GM21360 (cell line): ENCODE data around the gene MBLAC2.
A peak's percentile ranks its signal among the peaks of the same experiment; 100 is the strongest.

Source experiments
- ATAC-seq: cut with Tn5 transposase; IDR thresholded peaks from one replicate; pipeline ENCODE4 v1.9.1; 2021; ENCODE audit warnings: mild to moderate bottlenecking, moderate library complexity; ENCODE audit not compliant: unreplicated experiment

The MBLAC2 gene

GRCh38 chr5:90474235-90475107, at the start of gene MBLAC2, which contains the start of gene POLR3G:
TSS of gene MBLAC2 (minus strand) at chr5:90474771. CDS start at chr5:90474292, 479 bp downstream.
TSS of gene POLR3G (plus strand) at chr5:90474864. CDS start at chr5:90485568, 10,704 bp downstream.
- ATAC-seq = peak; percentile 76

GRCh38 chr5:90519081-90519480, 44.5 kb upstream of the MBLAC2 start:
- ATAC-seq = no peak

- ATAC-seq = no peak
These were observed 44.1 kb upstream of the MBLAC2 start for GRCh38 chr5:90518661-90519060.

- no peak for ATAC-seq
These were observed 39.9 kb upstream of the MBLAC2 start for GRCh38 chr5:90514520-90514919.

GRCh38 chr5:90510438-90510837, 35.9 kb upstream of the MBLAC2 start:
- ATAC-seq = no peak

DNA sequence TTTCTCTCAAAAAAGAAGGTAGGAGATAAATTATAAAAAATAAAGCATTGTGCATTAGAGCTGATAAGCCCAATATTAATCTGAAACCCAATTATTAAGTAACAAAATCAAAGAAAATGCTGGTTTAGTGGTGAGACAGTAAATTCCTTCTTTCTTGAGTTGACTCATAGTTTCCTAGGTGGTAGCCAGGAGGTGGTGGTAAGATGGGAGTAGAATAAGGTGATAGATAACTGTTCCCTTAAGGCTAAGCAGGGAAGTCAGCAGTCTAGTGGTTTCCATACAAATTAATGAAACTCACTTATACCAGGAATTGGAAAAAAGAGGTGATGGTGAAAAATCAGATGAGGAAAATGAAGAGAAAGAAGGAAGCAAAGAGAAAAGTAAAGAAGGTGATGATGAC, 31.6 kb upstream of the MBLAC2 start:
- ATAC-seq = no peak

DNA sequence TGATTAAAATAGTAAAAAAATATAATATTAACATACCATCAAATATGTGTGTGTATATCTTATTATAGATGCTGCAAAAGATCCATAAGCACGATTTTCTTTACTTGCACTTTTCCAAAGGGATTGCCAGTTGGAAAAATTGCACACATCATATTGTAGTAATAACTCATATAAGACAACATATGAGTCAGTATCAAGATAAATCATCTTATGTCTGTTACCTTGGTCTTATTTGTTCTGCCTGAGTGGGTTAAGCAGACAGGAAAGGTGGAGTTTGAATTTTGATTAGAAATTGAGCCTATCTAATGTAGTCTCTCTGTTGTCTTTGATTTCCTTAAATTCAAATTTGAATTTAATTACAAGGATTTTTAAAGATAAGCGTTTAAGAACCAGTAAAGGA, 30.2 kb upstream of the MBLAC2 start:
- ATAC-seq = no peak

- no peak for ATAC-seq
These were observed 29.0 kb upstream of the MBLAC2 start for GRCh38 chr5:90503596-90503995.

- ATAC-seq = no peak
These were observed 20.6 kb upstream of the MBLAC2 start for GRCh38 chr5:90495146-90495545.

DNA sequence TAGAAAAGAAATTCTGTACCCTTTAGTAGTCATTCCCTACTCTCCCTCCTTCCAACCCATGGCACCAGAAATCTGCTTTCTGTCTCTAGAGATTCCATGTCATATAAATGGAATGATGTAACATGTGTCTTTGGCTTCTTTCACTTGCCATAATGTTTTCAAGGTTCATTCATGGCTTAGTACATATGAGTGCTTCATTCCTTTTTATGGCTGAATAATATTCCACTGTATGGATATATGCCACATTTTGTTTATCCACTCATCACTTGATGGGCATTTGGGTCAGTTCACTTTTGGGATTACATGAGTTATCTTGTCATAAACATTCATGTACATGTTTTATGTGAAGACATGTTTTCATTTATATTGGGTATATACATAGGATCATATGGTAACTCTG, 19.5 kb upstream of the MBLAC2 start:
- no peak for ATAC-seq

DNA sequence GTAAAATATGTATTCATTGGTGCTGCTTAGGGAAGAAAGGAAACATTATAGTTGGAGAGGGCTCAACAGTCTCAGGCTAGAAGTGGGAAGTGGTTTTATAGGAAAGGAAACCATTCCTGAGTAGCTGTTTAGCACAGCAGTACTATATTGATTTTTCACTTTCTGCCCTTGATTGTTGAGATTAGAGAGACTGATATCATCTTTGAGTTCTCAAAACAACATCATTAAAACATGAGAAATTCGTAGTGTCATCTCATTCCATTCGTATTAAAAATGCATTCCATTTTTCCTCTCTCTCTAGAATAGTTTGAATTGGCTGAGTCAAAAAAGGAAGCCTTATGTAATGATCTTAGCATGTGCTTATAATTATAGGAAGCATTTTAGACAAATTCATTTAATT, 14.2 kb upstream of the MBLAC2 start:
- no peak for ATAC-seq

- no peak for ATAC-seq
These were observed 10.0 kb upstream of the MBLAC2 start for GRCh38 chr5:90484540-90484939.

DNA sequence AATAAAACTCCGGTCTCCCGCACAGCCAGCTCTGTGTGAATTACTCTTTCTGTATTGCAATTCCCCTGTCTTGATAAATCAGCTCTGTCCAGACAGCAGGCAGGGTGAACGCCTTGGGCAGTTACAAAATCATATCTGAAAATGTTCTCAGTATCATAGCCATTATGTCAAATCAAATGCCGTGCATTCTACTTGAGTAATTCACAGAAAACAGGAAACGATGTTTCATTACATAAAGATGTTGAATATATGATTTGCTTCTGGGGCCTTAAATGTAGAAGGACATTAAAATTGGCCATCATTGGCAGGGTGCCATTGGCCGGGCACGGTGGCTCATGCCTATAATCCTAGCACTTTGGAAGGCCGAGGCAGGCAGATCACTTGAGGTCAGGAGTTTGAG, 8.6 kb upstream of the MBLAC2 start:
- ATAC-seq = no peak

- no peak for ATAC-seq
These were observed 6.1 kb upstream of the MBLAC2 start for GRCh38 chr5:90480699-90481098.

DNA sequence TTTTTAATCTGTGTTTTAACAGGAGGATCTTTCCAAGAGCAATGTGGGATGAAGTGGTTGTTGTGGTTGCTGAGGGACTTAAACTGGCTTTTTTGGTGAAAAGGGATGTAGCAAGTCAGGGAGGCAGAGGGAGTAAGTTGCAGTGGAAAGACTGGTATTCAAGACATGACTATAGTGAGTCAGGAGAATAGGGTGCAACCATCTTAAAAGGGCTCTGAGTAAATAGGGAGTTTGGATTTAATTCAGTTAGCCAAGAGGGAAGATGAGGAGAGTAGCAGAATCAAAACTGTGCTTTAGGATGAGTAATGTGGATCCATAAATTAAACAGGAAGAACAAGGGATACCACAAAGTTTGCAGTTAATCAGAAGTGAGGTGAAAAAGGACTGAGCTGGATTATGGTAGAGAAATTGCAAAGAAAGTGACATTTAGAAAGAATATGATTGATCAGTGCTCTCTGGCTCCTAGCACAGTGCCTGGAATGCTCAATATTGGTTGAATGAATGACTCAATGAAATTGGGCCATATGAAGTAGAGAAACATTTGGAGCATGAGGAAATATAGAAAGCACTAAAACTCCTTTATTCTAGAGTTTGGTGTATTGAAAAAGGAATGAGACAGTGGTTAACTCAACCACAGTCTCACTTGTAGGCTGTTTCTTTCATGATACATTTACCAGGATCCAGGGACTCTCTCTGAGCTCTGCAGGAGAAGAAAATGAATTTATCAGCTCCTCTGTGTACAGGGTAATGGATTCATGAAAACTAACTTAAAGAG, 5.2 kb upstream of the MBLAC2 start:
- no peak for ATAC-seq

GRCh38 chr5:90477621-90478215, 3.1 kb upstream of the MBLAC2 start:
- no peak for ATAC-seq

GRCh38 chr5:90477073-90477472, 2.5 kb upstream of the MBLAC2 start:
- no peak for ATAC-seq

DNA sequence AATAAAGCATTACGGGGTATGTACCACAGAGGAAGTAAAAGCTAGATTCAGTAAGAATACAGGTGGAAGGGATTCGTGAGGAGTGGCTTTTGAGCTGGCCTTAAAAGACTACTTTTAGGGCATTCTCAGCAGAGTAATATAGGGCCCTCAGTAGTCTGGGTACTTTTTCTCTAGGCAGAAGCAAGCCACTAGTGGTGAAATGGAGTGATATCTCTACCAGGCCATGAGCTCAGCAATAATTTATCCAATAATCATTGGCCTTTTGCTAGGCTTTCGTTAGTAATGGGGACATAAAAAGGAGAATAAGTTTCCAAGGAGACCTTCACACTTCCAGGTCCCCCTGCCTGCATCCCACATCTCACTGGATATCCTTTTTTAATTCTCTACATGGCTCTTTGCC, 1.8 kb upstream of the MBLAC2 start:
- ATAC-seq = no peak

DNA sequence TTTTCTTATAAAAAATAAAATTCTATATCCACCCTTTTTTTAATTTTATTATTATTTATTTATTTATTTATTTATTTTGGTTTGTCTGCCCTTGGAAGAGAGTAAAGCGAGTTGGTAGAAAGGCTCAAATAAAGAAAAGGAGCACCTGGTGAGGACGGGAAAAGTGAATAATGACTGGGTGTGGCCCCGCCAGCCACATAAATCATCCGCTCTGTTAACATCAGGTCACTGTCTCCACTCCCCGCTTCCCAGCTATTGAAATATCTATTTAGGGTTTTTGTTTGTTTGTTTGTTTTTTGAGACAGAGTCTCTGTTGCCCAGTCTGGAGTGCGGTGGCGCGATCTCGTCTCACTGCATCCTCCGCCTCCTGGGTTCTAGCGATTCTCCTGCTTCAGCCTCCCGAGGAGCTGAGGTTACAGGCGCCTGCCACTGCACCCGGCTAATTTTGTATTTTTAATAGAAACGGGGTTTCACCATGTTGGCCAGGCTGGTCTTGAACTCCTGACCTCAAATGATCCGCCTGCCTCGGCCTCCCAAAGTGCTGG, 937 bp upstream of the MBLAC2 start:
- ATAC-seq = no peak

DNA sequence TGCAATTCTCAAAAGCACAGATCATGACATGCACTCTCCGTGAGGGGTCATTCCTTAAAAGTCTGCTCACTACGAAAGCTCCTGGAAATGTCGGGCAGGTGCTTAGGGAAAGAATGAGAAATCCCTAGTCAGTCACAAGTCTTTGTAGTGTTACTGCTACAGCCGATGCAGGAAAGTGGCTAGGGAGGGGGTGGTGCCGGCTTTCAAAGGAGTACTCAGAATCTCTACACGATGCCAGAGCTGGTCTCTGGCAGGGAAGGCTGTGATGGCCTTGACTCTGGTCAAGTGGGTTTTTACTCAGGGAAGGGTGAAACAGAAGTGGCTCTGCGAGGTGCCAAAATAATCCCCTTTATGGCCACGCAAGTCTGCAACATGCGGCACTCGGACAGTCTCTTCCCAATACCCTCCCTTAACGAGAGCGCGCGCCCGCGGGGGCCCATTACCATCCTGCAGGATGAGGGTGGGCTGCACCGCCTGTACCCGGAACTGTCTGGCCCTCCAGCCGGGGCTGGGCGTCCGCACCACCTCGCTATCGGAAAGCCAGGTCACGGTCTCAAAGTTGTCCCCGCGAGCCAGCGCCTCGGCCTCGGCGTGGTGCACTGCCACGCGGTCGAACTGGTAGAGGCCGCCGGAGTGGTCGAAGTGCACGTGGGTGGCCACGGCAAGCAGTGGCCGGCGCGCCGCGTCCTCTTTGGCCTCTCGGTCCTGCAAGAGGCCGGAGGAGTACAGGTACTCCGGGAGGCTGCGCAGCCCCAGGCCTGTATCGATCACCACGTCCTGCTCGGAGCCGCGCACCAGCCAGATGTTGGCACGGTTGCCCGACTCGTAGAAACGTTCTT, 956 bp downstream of the MBLAC2 start:
- peak; percentile 17 for ATAC-seq
